Measurements from ENCODE around the gene CEP104. TPM values are rescaled to one million over a fixed set of nuclear protein-coding genes. Genes with fewer than 3 reads are reported as not detected.

The CEP104 gene
- total RNA-seq, 1 donor from 2014 or later: 40.3 TPM

DNA sequence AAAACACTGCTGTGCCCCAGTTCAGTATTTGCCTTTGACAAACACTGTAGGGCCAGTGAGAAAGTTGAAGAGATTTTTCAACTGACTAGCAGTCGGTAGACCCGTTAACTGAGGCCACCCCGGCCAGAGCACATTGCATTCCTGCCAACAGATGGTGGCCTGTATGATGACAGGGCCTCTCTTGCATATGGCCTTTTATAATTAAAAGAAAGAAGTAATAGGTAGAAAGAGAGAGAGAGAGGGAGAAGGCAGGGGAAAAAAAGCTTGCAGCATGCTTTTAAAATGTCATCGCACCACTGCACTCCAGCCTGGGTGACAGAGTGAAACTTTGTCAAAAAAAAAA is 47.8 kb upstream of the CEP104 start:
- no peaks in the 10 kb centered on the region for H3K36me3 Mint-ChIP-seq (ENCODE audit: low read depth, unreplicated experiment)
- H3K4me3 Mint-ChIP-seq (ENCODE audit: unreplicated experiment): no peak overlapping the region
- H3K9me3 Mint-ChIP-seq (ENCODE audit: unreplicated experiment): no peaks in the 10 kb centered on the region
- TF ChIP-seq, protein P1, sequence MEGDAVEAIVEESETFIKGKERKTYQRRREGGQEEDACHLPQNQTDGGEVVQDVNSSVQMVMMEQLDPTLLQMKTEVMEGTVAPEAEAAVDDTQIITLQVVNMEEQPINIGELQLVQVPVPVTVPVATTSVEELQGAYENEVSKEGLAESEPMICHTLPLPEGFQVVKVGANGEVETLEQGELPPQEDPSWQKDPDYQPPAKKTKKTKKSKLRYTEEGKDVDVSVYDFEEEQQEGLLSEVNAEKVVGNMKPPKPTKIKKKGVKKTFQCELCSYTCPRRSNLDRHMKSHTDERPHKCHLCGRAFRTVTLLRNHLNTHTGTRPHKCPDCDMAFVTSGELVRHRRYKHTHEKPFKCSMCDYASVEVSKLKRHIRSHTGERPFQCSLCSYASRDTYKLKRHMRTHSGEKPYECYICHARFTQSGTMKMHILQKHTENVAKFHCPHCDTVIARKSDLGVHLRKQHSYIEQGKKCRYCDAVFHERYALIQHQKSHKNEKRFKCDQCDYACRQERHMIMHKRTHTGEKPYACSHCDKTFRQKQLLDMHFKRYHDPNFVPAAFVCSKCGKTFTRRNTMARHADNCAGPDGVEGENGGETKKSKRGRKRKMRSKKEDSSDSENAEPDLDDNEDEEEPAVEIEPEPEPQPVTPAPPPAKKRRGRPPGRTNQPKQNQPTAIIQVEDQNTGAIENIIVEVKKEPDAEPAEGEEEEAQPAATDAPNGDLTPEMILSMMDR (IDR thresholded peaks at IDR 0.05; ENCODE audit: unreplicated experiment): no peak
- H3K27me3 Mint-ChIP-seq (ENCODE audit: unreplicated experiment): peaks cover 5% of the 10 kb centered on the region
- no peak overlapping the region for H3K27ac Mint-ChIP-seq (ENCODE audit: unreplicated experiment)
- no peak for DNase-seq (ENCODE audit: low spot score)
- H3K4me1 Mint-ChIP-seq (ENCODE audit: unreplicated experiment): peaks cover 9% of the 10 kb centered on the region

DNA sequence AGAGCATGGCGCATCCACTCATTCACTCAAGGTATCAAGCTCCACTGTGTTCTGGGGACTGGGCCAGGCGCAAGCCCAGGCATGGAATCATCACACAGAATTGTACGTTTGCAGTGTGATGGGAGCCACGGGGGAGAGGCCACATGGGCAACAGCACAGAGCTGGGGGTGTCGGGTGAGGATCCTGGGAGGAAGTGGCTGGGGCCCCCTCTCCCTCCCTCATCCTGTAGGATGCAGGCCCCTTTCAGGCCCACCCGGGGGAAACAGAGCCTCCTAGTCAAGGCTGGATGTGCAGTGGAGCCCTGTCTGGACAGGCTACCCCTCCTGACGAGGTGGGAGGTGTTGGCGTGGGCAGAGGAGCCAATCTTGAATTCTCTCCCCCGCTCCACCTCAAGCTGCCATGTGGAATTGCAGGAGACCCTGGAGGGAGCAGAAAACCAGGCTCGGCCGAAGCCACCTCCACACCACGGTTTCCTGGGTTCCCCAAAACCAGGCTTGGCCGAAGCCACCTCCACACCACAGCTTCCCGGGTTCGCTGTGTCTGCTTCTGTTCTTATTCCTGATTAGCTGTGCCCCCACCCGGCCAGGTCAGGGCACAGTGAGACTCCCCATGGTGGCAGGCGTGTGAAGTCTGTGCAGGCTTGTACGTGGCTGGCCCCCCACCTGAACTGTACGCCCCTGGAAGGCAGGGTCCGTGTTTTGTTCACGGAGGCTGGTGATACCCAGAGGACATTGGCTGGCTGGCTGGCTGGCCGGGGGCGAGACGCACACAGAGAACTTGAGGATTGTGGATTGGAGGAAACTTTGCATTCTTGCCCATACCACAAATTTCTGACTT is 47.2 kb upstream of the CEP104 start:
- H3K9me3 Mint-ChIP-seq (ENCODE audit: unreplicated experiment): no peaks in the 10 kb centered on the region
- no peak overlapping the region for H3K4me3 Mint-ChIP-seq (ENCODE audit: unreplicated experiment)
- TF ChIP-seq, protein P1 (IDR thresholded peaks at IDR 0.05; ENCODE audit: unreplicated experiment): no peak
- DNase-seq (ENCODE audit: low spot score): no peak
- peaks cover 11% of the 10 kb centered on the region for H3K4me1 Mint-ChIP-seq (ENCODE audit: unreplicated experiment)
- H3K36me3 Mint-ChIP-seq (ENCODE audit: low read depth, unreplicated experiment): no peaks in the 10 kb centered on the region
- no peak overlapping the region for H3K27ac Mint-ChIP-seq (ENCODE audit: unreplicated experiment)
- peaks cover 7% of the 10 kb centered on the region for H3K27me3 Mint-ChIP-seq (ENCODE audit: unreplicated experiment)

DNA sequence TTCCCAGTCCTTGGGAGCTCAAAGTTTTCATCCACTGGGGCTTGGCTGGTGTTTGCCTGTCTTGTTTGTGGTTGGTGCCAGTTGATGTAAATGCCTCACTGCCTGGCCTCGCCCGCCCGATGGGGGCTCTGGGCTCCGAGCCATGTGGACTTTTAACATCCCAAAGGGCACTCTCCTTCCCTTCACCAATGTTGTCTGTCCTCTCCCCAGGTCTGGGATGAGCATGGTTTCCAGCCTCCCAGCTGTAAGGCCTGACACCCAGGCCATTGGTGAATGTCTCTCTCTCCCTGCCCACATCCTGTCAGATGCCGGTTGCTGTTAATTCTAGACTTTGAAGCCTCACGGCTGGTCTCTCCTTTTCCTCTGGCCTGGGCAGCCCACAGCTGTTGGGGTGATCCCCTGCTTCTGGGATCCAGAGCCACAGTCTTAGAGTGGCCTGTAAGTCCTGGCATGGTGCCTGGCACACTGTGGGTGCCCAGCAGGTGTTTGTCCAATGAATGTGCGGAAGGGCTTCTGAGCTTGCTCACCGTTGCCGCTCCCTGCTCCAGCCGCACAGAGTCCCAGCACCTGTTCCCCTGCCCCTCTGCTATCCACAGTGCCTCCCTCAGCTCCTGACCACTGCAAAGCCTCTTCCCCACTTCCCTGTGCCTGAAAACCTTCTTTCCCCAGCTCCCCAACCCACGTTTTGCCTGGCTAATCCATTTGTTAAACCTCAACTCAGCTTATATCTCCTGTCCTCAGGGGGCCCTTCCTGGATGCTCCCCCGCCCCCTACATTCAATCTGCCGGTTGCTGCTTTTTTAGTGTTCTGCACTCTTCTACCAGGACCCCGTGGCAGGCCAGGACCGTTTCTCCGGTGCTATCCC is 46.4 kb upstream of the CEP104 start:
- DNase-seq (ENCODE audit: low spot score): no peak
- no peak overlapping the region for H3K27ac Mint-ChIP-seq (ENCODE audit: unreplicated experiment)
- H3K4me1 Mint-ChIP-seq (ENCODE audit: unreplicated experiment): peaks cover 15% of the 10 kb centered on the region
- TF ChIP-seq, protein P1 (IDR thresholded peaks at IDR 0.05; ENCODE audit: unreplicated experiment): no peak
- no peaks in the 10 kb centered on the region for H3K36me3 Mint-ChIP-seq (ENCODE audit: low read depth, unreplicated experiment)
- H3K9me3 Mint-ChIP-seq (ENCODE audit: unreplicated experiment): no peaks in the 10 kb centered on the region
- H3K27me3 Mint-ChIP-seq (ENCODE audit: unreplicated experiment): peaks cover 10% of the 10 kb centered on the region
- no peak overlapping the region for H3K4me3 Mint-ChIP-seq (ENCODE audit: unreplicated experiment)

DNA sequence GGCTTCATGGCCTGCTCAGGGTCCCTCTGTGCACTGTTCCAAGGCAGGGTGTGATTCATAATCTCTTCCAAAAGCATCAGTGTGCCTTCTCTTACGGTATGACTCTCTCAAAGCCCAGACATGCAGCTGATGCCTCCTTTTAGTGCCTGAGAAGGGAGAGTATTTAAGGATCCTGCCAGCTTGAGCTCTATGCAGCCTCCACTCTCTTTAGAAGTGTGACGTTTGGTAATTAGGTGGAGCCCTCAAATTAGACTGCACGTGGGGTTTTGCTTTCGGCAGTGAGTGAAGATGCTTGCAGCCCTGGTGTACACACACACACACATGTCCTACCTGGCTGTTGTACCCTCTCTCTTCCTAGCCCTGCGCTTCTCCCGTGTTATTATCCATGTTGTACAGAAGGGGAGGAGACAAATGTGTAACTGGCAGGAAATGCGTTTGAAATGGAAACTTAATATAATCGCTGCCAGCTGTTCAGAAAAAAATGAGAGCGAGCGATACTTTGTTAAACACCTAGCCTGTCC is 45.6 kb upstream of the CEP104 start:
- no peak overlapping the region for H3K27ac Mint-ChIP-seq (ENCODE audit: unreplicated experiment)
- H3K9me3 Mint-ChIP-seq (ENCODE audit: unreplicated experiment): no peaks in the 10 kb centered on the region
- no peak for DNase-seq (ENCODE audit: low spot score)
- TF ChIP-seq, protein P1 (IDR thresholded peaks at IDR 0.05; ENCODE audit: unreplicated experiment): no peak
- H3K27me3 Mint-ChIP-seq (ENCODE audit: unreplicated experiment): peaks cover 10% of the 10 kb centered on the region
- H3K36me3 Mint-ChIP-seq (ENCODE audit: low read depth, unreplicated experiment): no peaks in the 10 kb centered on the region
- peaks cover 15% of the 10 kb centered on the region for H3K4me1 Mint-ChIP-seq (ENCODE audit: unreplicated experiment)
- no peak overlapping the region for H3K4me3 Mint-ChIP-seq (ENCODE audit: unreplicated experiment)

Measured in endothelial cell (in vitro differentiated cells).